ENCODE measurements around the gene CMTM8. TPM values are rescaled to one million over a fixed set of nuclear protein-coding genes. Genes with fewer than 3 reads are reported as not detected.
"Not testable (repeated sequence)": the region's sequence is repeated elsewhere in the genome, so short reads cannot be mapped to it uniquely, and the experiment has no call there.

The CMTM8 gene
- total RNA-seq, 1 donor from 2014 or later, result 6.3 TPM

DNA sequence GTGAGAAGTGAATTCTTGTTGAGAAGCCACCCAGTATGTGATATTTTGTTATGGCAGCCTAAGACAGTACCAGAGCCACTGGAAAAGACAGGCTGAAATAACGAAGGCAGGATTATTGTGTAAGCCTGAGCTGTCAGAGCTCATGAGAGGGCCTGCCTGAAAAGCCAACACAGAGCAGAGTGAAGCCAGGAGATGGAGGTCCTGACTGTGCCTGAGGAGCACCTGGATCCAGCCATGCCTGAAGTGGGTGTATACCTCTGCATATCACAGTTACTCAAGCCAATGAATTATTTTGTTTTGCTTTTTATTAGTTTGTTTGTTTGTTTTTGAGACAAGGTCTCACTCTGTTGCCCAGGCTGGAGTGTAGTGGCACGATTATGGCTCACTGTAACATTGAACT is 149.0 kb downstream of the CMTM8 start:
- no peak for ATAC-seq
- DNase-seq (ENCODE audit: missing footprints), result no peak
- intact Hi-C loops (cut with DNase I), result no loop called here

DNA sequence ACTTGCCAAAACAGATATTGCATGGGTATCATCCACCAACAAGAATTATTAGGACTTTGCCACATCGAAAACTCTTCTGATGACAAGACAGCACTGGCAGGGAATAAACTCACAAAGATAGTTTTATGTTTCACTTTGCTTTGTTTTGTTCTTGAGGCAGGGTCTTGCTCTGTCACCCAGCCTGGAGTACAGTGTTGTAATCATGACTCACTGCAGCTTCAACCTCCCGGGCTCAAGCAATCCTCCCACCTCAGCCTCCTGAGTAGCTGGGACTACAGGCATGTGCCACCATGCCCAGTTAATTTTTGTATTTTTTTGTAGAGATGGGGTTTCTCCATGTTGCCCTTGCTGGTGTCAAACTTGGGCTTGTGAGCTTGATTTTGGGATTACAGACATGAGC is 151.1 kb downstream of the CMTM8 start:
- DNase-seq (ENCODE audit: missing footprints); ATAC-seq; intact Hi-C loops (cut with DNase I): not testable (repeated sequence)

DNA sequence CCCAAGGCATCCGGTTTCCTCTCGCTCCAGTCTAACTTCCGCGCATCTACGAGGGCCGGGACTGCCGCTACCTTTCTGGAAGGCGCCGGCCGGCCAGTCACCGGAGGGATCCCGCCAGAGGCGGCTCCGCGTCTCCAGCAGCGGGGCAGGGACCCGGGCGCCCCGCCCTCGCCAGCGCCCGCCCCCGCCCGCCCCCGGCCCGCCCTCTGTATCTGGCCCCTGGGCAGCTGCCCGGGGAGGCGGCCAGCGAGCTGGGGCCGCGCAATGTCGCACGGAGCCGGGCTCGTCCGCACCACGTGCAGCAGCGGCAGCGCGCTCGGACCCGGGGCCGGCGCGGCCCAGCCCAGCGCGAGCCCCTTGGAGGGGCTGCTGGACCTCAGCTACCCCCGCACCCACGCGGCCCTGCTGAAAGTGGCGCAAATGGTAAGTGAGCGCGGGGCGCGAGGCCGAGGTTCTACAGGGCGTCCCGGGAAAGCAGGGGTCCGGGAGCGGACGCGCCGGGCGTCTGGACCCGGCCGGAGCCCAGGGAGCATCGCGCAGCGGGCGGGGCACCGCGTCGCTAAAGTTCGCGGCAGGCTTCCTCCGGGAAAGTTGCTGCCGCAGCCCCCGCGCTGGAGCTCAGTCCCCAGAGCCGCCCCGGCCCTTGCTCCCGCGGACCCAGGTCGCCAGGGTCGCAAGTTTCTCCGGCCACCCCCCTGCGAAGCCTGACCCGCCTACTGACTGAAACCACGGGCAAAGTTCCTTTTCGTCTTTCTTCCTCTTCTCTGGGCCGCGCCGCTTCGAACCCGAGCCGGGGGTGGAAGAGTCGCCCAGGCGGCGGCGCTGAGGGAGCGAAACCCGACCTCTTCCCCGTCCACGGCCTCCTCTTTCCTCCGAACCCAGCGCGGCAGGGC is 153.4 kb downstream of the CMTM8 start, which contains the start of gene CMTM7:
Gene CMTM7 (plus strand): TSS at position 211 of the 893 bp plus-strand sequence. CDS start 54 bp downstream, at position 265.
- ATAC-seq (peak; percentile 91), DNase-seq (ENCODE audit: missing footprints) (peak; percentile 90)
- intact Hi-C loops (cut with DNase I), result no loop called here

DNA sequence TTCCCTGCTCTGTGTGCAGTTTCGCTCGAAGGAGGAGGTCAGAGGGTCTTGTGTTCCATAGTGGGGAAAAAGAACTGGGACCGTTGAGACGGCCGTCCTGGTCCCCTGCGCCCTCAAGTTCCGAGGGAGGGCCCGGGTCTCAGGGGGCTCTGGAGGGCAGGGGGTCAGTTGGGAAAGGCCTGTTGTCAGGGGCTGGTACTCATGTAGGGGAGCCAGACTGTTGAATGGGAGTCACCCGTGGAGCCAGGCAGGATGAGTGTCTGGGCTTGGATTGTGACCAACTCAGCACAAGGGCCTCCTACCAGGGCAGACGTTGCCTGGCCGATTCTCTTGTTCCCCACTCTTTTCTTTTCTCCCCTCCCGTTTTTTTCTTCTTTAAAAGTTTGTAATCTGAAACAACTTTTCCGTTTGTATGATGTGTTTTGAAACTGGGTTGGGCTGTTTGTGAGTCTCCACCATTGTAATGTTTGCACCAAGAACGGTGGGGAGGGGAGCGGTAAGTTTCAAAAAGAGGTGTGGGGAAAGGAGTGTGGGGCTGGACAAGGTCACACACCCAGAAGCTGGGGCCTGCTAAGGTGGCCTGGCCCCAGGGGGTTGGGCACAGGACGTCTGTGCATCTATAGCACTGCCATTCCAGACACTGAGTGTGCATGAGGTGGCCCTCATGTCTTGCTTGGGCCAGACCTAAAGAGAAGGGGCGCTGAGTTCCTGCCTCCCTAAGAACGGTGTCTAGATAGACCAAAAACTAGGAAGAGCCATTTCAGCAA is 154.2 kb downstream of the CMTM8 start:
- intact Hi-C loops (cut with DNase I), result no loop called here
- ATAC-seq, result peak; percentile 70
- peak; percentile 73 for DNase-seq (ENCODE audit: missing footprints)

DNA sequence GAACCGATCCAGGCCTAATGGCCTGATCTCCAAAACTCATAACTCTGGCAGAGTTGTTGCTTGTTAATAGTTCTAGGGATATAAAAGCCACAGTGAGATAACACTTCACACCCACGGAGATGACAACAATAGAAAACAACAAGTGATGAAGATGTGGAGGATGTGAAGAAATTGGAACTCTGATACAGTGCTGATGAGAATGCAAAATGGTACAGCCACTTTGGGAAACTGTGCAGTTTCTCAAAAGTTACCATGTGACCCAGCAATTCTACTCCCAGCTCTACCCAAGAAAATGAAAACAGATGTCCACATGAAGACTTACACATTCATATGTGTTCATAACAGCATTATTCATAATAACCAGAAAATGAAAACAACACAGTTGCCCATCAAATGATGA is 157.0 kb downstream of the CMTM8 start:
- no peak for DNase-seq (ENCODE audit: missing footprints)
- intact Hi-C loops (cut with DNase I), result loop anchor here (5.0 kb wide), 1 partner anchor 98 kb away; no protein-coding TSS in a partner anchor
- ATAC-seq, result no peak

DNA sequence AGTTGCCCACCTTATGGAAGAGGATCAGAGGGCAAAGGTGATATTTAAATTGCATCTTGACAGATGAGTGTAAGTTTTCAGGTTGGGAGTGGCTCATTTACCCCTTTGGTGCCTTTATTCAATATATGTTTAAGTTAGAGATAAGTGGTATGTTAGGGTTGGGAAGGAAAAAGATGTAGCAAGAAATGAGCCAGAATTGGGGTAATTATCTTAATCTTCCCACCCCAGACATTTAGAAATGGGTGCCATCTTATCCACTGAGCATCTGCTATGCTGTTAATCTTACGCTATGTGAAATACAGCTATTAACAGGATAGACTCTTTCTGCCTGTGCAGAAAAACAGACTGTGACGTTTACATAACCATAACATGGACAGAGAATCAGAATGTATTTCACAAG is 159.5 kb downstream of the CMTM8 start:
- ATAC-seq (no peak), DNase-seq (ENCODE audit: missing footprints) (no peak)
- intact Hi-C loops (cut with DNase I), result loop anchor here (5.0 kb wide), 1 partner anchor 101 kb away; no protein-coding TSS in a partner anchor

DNA sequence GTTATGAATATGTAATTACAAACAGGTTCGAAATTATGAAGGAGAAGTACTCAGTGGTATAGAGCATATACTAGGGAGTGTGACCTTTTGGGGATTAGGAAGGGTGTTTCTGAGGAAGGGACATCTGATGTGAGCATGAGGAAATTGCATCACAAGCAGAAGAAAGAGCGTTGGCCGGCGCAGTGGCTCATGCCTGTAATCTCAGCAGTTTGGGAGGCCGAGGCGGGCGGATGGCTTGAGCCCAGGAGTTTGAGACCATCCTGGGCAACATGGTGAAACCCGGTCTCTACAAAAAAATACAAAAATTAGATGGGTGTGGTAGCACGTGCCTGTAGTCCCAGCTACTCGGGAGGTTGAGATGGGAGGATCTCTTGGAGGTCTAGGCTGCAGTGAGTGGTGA is 160.1 kb downstream of the CMTM8 start:
- peak; percentile 85 for DNase-seq (ENCODE audit: missing footprints)

DNA sequence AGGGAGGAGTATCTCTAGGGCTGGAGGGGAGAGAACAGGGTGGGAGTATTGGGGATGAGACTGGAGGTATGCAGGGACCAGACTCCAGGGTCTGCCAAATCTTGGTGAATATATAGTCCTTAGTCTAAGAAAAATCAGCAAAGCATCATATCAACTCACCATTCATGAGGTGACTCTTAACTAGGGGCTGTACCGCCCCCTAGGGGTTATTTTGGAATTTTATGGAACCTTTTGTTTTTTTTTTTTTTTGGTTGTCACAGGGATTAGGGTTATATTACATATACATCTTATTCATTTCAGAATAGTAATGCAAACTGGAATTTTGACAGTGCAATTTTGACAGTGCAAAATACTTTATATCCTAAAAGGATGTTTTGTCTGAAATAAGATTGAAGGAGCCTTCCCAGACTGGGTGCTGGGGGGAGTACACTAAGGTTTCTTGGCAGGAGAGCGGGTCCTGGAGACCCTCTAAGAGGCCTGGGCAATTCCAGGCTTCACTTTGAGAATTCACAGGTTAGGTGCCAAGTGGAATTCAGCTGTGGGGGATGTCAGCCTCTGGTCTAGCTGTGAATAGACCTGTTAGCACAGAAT is 160.6 kb downstream of the CMTM8 start:
- ATAC-seq (no peak), DNase-seq (ENCODE audit: missing footprints) (no peak)
- intact Hi-C loops (cut with DNase I), result loop anchor here (5.0 kb wide), 1 partner anchor 102 kb away; no protein-coding TSS in a partner anchor

More for the DNA sequence above, 160.1 kb downstream of the CMTM8 start:
- peak; percentile 37 for ATAC-seq
- intact Hi-C loops (cut with DNase I), result loop anchor here (5.0 kb wide), 1 partner anchor 101 kb away; no protein-coding TSS in a partner anchor

DNA sequence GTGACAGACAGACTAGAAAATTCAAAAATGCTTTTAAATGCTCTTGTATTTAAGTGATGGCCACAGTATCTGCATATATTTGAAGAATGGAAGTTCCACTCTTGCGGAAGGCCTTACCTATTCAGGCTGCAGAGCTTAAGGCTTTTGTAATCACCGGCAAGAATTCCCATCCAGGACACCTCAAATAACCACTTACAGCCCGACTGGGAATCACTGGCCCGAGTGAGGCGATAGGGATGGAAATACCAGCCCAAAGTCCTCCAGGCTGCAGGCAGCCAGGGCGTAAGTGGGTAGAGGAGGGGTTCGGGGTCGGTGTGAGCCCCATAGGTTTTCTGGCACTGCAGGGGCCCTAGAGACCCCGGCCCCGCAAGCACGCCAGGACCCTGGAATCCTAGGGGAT is 162.6 kb downstream of the CMTM8 start:
- ATAC-seq (no peak), DNase-seq (ENCODE audit: missing footprints) (no peak)
- intact Hi-C loops (cut with DNase I), result loop anchor here (5.0 kb wide), 1 partner anchor 224 kb away; no protein-coding TSS in a partner anchor

DNA sequence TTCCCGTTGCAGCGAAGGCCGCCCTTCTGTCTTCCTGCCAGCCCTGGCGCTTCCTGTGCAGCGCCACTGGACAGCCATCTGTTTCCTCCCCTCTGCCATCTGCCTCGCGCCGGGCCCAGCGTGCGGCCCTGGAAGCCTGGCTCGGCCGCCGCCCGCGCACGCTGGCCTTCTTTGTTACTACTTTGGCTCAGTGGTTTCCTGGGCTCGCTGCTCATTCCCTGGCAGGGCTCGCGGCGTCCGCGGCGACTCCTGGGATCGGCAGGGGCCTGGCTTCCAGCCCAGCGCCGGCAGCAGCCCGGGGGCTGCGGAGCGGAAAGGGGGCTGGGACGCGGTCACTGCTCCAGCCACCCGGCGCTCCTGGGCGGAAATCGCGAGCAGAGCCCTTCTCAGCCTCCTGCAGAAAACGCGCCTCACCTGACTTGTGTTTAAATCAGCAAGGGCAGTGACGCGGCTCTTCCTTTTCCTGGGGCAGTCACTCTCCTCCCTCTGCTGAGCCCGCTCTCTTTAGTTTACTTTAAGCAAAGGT is 163.1 kb downstream of the CMTM8 start:
- peak; percentile 92 for ATAC-seq
- intact Hi-C loops (cut with DNase I), result loop anchor here (5.0 kb wide), 1 partner anchor 224 kb away; no protein-coding TSS in a partner anchor
- peak; percentile 93 for DNase-seq (ENCODE audit: missing footprints)

DNA sequence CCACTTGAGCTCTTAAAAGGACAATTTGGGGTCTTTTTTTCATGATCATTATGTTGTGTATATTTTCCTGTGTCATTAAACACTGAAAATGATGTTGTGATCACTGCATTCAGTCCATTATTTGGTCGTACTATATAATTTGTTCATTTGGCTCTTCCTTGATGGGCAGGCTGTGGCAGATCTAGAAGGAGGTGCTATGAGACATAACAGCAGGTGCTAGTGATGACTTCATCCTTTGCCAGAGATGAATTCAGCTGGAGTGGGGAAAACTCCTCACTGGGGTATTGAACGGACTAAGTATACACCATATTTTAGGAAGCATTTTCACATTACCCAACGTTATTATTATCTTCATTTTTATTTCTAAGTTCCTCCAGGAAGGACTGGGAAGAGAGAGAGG is 165.2 kb downstream of the CMTM8 start:
- DNase-seq (ENCODE audit: missing footprints), result no peak
- intact Hi-C loops (cut with DNase I), result loop anchor here (5.0 kb wide), 1 partner anchor 226 kb away; no protein-coding TSS in a partner anchor
- ATAC-seq, result no peak

DNA sequence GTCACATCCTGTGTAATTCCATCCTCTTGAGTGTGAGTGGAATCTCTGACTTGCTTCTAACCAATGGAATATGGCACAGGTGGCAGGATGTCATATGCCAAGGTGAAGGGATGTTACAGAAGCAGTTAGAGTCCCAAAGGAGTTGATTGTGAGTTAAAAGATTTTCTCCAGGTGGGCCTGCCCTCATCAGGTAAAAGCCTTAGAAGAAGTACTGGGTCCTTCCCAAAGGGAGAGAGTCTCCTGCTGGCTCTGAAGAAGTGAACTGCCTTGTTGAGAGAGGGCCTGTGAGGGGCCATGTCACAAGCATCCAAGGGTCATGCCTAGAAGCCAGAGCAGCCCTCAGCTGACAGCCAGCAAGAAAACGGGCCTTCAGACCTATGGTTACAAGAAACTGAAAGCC is 166.2 kb downstream of the CMTM8 start:
- intact Hi-C loops (cut with DNase I), result loop anchor here (5.0 kb wide), 1 partner anchor 227 kb away; no protein-coding TSS in a partner anchor
- ATAC-seq (no peak), DNase-seq (ENCODE audit: missing footprints) (no peak)

DNA sequence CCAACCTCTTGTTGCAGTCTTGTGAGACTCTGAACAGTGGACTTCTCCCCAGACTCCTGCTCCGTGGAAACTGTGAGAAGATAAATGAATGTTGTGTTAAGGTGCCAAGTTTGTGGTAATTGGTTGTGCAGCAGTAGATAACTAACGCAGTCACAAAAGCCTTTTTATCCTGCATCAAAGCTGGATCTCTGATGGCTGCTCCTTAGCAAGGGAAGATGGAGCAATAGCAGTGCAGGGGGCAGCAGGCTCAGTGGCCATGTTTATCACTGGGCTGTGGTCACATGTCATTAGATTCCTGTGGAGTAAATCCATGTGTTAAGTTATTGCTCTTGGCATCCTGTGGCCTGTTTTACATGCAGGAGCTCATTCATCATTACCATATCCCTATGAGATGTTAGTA is 166.7 kb downstream of the CMTM8 start:
- ATAC-seq (no peak), DNase-seq (ENCODE audit: missing footprints) (no peak)
- intact Hi-C loops (cut with DNase I), result no loop called here

DNA sequence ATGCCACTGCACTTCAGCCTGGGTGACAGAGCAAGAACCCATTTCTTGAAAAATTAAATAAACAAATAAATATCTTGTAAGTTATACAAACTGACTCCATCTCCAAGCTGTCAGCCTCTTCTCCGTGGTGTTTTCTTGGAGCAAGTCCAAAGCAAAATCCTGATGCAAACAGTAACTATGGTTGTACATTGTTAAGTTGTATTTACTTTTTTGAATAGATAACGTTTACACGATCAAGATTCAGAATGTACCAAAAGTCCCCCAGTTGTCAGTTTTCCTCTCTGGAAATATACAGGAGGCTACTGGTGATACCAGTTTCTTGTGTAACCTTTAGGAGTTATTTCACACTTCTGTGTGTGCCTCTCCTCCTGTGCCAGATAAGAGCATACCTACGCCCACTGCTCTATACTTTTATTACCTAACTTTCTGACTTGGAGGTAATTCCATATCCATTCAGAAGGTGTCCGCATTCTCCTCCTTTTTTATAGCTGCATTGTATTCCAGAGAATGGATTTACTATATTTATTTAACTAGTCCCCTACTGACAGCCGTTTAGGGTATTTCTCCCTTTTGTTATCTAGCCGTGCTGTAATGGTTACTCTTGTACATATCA is 167.3 kb downstream of the CMTM8 start:
- no peak for ATAC-seq
- intact Hi-C loops (cut with DNase I), result no loop called here

DNA sequence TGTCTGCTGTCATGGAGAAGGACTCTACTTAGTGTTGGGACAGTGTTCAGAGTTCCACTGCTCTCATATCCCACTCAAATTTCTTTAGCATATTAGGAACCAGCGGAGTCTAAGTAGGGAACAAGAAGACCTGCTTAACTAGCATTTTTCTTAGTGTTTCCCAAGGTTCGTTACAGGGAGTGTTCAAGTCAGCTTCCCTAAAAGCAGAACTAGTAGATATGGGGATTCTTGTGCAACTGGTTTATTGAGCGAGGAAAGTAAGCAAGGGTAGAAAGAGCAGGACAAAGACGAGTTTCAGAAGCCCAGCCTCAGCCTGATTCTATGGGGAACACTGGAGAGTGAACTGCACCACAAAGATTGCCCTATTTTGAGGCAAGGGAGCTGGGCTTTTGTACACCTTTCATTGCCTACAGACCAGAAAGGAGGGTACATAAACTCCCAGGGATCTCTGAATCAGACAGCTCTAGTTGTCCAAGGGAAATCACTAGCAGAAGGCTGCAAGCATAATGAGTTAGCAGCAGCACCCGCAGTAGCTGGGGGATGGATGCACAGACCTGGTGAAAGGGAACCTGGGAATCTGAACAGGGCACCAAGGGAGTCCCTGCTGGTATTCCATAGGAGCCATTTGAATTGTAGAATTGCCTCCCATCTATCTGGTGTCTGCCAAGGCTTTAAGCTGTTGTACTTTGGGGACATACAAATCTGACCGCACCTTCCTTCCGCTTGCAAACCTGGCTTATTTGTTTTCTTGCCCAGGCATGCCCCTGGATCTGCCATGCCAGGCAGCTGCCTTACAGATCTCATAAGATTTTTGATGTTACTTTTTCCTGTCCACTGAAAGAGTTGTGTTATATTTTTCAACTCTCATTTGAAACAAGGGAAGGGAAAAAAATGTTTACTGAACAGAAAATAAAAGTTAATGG is 168.3 kb downstream of the CMTM8 start:
- DNase-seq (ENCODE audit: missing footprints) (no peak), ATAC-seq (peak; percentile 14)
- intact Hi-C loops (cut with DNase I), result no loop called here

More for the DNA sequence above, 167.3 kb downstream of the CMTM8 start:
- no peak for DNase-seq (ENCODE audit: missing footprints)

DNA sequence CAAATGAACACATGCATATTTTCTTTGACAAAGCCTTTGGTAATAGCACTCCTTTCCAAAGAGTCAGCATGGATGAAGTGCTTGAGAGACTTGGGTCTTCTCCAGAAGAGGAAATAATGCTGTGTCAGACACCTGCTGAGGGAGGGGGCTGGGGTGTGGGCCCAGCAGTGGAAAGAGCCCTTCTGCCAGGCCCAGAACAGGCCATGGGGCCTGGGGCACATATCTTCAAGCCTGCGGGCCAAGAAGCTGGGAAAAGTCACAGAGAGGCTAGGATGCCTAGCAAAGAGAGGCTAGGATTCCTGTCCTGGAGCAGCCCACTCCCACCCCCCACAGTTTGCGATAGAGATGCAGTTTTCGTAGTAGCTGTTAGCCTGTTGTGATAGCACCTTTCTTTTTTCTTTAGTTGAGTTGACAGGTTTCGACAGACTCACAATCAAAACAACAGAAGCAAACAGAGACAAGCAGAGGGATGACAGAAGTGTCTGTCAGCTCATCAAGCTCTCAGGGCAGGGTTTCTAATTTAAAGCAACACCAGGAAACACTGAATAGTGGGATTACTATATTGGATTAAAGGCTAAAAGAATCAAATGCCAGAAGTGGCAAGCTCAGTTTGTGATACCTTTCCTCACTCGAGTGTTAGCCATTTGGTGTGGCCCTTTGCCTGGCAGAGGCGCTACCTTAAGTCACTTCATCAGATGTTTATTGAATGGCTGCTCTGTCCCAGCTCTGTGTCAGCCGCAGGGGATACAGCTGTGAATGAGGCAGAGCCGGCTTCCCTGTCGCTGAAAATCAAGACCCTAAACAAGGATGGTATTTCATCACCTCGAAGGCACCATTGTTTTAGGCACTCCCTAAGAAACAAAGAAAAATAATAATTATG is 172.1 kb downstream of the CMTM8 start:
- no peak for ATAC-seq
- DNase-seq (ENCODE audit: missing footprints), result no peak
- intact Hi-C loops (cut with DNase I), result no loop called here
